ENCODE data around the gene ZNF99.

DNA sequence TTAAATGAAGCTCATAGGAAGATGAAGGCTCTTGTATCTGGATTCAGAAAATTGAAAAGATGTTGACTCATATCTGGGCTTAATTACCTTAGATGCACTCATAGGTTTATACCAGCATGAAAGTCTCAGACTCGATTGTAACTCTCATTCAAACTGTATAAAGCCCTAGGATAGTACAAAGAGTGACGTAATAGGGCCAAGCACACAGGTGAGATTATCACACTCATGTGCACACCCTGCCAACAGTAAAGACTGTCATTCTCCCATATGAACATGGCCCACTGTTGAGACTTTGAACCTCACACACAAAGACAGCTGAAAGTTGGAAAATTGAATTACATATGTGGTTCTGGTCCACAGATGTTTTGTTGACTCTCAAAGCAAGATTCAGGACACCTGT lies 30.2 kb upstream of the ZNF99 start:
- no peak for TF ChIP-seq CTCF (IDR thresholded peaks at IDR 0.05)
- no peak for TF ChIP-seq POLR2A (IDR thresholded peaks at IDR 0.05)
